Activated naive CD4-positive, alpha-beta T cell treated with anti-CD3 and anti-CD28 coated beads, Interleukin-2, amount 50 U/mL, for 24 hours (primary cell): ENCODE results near the gene ASIP.
"Not testable (repeated sequence)": the region's sequence is repeated elsewhere in the genome, so short reads cannot be mapped to it uniquely, and the experiment has no call there.

Source experiments
- H3K27ac Mint-ChIP-seq: one replicate; pipeline ENCODE4 v1.8.0; 2021; ENCODE audit warnings: mild to moderate bottlenecking, mixed read lengths
- H3K27me3 Mint-ChIP-seq: one replicate; pipeline ENCODE4 v1.8.0; 2021; ENCODE audit warnings: mixed read lengths
- H3K36me3 Mint-ChIP-seq: one replicate; pipeline ENCODE4 v1.8.0; 2021; ENCODE audit warnings: mixed read lengths
- H3K4me1 Mint-ChIP-seq: one replicate; pipeline ENCODE4 v1.8.0; 2021; ENCODE audit warnings: mixed read lengths
- H3K4me3 Mint-ChIP-seq: one replicate; pipeline ENCODE4 v1.8.0; 2021; ENCODE audit warnings: mild to moderate bottlenecking, mixed read lengths
- H3K9me3 Mint-ChIP-seq: one replicate; pipeline ENCODE4 v1.8.0; 2021; ENCODE audit warnings: mixed read lengths

ASIP gene

GRCh38 chr20:34293589-34293988 lies 52.4 kb downstream of the ASIP start:
- H3K27me3 Mint-ChIP-seq = no peaks in the 10 kb centered on the region
- no peak overlapping the region for H3K4me3 Mint-ChIP-seq
- H3K9me3 Mint-ChIP-seq = no peaks in the 10 kb centered on the region
- H3K27ac Mint-ChIP-seq = no peak overlapping the region
- no peaks in the 10 kb centered on the region for H3K4me1 Mint-ChIP-seq
- H3K36me3 Mint-ChIP-seq = peaks cover 23% of the 10 kb centered on the region

GRCh38 chr20:34294563-34294962 lies 53.3 kb downstream of the ASIP start:
- Mint-ChIP-seq H3K27ac (no peak overlapping the region), H3K27me3 (no peaks in the 10 kb centered on the region), H3K4me3 (no peak overlapping the region), H3K4me1 (no peaks in the 10 kb centered on the region), H3K9me3 (no peaks in the 10 kb centered on the region), H3K36me3 (peaks cover 23% of the 10 kb centered on the region)

GRCh38 chr20:34295284-34295683 lies 54.1 kb downstream of the ASIP start:
- Mint-ChIP-seq H3K36me3 (peaks cover 17% of the 10 kb centered on the region), H3K27ac (no peak overlapping the region), H3K4me3 (no peak overlapping the region), H3K9me3 (no peaks in the 10 kb centered on the region), H3K4me1 (no peaks in the 10 kb centered on the region), H3K27me3 (no peaks in the 10 kb centered on the region)

DNA sequence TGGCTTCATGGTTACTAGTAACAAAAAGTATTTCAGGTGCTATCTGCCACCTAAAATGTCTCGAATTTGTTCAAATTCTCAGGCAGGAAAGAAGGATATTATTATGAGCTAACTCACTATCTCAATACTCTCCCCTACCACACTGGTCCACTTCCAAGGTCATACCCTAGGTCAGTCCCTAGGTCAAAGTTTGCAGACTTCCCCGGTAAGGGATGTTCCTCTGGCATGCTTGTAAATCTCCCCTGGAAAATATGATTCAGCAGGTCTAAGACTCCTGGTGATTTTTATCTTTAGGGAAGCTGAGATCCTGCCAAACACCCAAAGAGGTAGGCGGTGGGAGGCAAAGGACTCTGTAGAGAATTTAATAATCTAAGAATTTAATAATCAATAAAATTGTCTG lies 55.2 kb downstream of the ASIP start:
- no peaks in the 10 kb centered on the region for H3K9me3 Mint-ChIP-seq
- peaks cover 2% of the 10 kb centered on the region for H3K4me1 Mint-ChIP-seq
- H3K36me3 Mint-ChIP-seq = peaks cover 12% of the 10 kb centered on the region
- H3K4me3 Mint-ChIP-seq = no peak overlapping the region
- H3K27ac Mint-ChIP-seq = no peak overlapping the region
- no peaks in the 10 kb centered on the region for H3K27me3 Mint-ChIP-seq

DNA sequence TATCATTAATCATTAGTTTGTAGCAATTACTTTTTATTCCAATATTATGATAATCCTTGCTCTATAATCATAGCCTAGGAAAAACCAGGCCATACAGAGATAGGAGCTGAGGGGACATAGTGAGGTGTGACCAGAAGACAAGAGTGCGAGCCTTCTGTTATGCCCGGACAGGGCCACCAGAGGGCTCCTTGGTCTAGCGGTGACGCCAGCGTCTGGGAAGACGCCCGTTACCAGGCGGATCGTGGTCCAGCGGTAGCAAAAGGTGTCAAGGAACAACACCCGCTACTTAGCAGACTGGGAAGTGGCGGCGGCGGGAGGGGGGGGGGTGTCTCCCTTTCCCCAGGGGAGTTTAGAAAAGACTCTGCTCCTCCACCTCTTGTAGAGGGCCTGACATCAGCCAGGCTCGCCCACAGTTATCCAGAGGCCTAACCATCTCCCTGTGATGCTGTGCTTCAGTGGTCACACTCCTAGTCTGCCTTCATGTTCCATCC lies 57.1 kb downstream of the ASIP start:
- H3K9me3 Mint-ChIP-seq, H3K36me3 Mint-ChIP-seq, H3K27ac Mint-ChIP-seq, H3K4me3 Mint-ChIP-seq, H3K27me3 Mint-ChIP-seq: not testable (repeated sequence)
- H3K4me1 Mint-ChIP-seq = peaks cover 10% of the 10 kb centered on the region

- peaks cover 12% of the 10 kb centered on the region for H3K4me1 Mint-ChIP-seq
- no peak overlapping the region for H3K4me3 Mint-ChIP-seq
- no peak overlapping the region for H3K27ac Mint-ChIP-seq
- no peaks in the 10 kb centered on the region for H3K9me3 Mint-ChIP-seq
- H3K27me3 Mint-ChIP-seq = no peaks in the 10 kb centered on the region
- peaks cover 3% of the 10 kb centered on the region for H3K36me3 Mint-ChIP-seq
Observed at GRCh38 chr20:34299556-34300255, 58.5 kb downstream of the ASIP start.

DNA sequence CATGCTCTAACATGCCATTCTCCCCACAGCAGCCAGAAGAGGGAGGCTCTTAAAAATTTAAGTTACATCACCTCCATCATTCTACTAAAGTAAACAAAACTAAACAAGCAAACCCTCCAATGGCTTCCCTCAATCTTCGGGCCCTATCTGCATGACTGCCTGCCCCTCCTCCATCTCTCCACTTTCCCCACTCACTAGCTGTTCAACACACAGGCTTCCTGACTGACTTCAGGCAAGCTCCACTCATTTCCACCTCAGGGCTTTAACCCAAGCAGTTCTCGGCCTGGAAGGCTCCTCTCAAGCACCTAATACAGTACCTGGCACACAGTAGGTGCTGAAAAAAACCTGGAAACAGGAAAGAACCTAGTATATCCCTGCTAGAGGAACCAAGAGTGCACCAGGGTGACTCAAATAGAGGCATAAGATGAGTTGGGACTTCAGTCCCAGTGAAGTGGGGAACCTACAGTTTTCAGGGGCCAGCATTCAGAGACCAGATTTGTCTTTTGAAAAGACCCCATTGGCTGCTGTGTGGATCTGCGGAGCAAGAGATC lies 59.1 kb downstream of the ASIP start:
- H3K4me1 Mint-ChIP-seq = peaks cover 12% of the 10 kb centered on the region
- H3K27ac Mint-ChIP-seq = no peak overlapping the region
- H3K9me3 Mint-ChIP-seq = no peaks in the 10 kb centered on the region
- H3K4me3 Mint-ChIP-seq = no peak overlapping the region
- peaks cover 3% of the 10 kb centered on the region for H3K36me3 Mint-ChIP-seq
- H3K27me3 Mint-ChIP-seq = no peaks in the 10 kb centered on the region

DNA sequence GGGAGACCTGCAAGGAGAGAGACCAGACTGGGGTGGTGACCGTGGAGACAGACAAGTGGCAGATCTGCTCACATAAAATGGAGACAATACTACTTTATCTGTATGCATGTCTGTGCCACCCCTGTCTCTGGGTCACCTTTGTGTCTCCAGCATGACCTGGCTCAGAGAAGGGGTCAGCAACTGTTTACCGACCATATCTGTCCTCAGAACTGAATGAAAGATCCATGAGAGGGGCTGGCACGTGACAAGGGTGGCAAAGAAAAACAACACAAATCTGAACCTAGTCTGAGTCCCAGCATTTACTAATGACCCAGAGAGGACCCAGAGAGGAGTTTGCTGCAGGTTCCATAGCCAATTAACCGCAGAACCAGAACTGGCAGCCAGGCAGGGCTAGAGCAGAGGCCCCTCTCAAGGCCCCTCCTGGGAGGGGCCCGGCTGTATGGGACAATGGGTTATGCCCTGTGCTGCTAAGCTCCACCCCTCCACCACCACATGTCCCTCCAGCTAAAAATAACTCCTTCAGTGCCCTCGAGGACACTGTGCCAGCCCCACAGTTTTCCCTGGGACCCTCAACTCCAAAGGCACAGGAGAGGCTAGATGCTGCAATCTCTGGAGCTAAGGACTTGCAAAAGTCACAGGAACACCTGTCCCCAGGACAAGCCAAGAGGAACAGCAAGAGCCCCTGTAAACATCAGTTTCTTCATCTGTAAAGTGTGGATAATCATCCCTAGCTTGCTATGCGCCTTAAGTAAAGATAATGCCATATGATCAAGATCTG lies 59.8 kb downstream of the ASIP start:
- H3K4me1 Mint-ChIP-seq = peaks cover 12% of the 10 kb centered on the region
- no peaks in the 10 kb centered on the region for H3K9me3 Mint-ChIP-seq
- peak overlapping the region; percentile 5 for H3K27ac Mint-ChIP-seq
- H3K4me3 Mint-ChIP-seq = peak overlapping the region; percentile 93
- H3K36me3 Mint-ChIP-seq = peaks cover 3% of the 10 kb centered on the region
- H3K27me3 Mint-ChIP-seq = no peaks in the 10 kb centered on the region

- no peaks in the 10 kb centered on the region for H3K9me3 Mint-ChIP-seq
- H3K4me3 Mint-ChIP-seq = peak overlapping the region; percentile 93
- H3K4me1 Mint-ChIP-seq = peaks cover 12% of the 10 kb centered on the region
- H3K27me3 Mint-ChIP-seq = no peaks in the 10 kb centered on the region
- H3K36me3 Mint-ChIP-seq = peaks cover 3% of the 10 kb centered on the region
- H3K27ac Mint-ChIP-seq = peak overlapping the region; percentile 91
Observed at GRCh38 chr20:34301587-34302311, 60.5 kb downstream of the ASIP start.

DNA sequence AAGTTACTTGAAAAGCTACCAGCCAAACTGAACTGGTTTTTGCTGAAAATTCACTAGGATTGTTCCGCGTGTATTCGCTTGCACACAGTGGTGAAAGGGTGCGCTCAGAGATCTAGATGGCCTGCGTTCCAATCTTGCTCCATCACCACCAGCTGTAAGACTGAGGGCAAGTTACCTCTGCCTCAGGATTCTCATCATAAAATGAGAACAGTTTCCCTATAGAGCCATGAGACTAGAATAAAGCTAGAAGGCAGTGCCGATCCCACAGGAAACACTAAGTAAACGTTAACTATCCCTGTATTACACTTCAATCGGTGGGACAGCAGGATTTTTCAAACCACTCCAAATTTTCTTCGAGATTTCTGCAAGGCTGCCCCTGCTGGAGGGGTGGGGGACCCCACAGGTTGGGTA lies 61.1 kb downstream of the ASIP start:
- Mint-ChIP-seq H3K4me1 (peaks cover 12% of the 10 kb centered on the region), H3K9me3 (no peaks in the 10 kb centered on the region), H3K27ac (peak overlapping the region; percentile 91), H3K36me3 (peaks cover 3% of the 10 kb centered on the region), H3K4me3 (peak overlapping the region; percentile 93), H3K27me3 (no peaks in the 10 kb centered on the region)

DNA sequence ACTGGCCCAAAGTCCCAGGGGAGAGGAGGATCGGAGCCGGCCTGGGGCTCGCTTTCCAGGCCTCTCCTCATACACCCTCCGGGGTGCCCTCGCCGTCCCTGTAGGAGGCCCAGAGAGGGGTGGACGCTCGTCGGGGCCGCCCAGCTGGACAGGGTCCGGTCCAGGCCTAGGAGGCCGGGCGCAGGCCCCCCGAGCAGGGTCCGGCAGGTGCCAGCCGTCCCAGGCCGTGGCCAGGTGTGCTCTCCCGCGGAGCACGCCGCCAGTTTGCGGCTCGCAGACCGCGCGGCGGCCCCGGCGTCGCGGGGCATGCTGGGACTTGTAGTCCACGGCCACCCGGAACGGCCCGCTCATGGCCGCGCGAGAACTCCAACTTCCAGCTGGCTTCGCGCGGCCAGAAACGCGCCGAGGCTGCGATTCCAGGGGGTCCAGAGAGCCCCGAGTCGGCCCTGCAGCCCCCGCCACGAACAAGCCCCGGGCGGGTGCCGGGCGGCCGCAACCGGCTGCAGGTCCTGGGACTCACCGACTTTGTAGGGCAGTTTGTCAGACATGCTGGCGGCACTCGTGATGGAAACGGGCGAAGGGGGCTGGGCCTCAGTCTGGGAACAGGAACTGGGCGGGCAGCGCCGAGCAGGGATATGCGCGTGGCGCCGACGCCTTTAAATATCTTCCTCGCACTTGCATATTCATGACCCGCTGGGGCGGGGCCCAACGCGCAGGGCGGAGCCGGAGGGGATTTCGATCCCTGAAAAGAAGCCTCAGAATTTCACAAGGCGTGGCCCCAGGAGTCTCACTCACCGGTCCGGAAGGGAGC lies 61.7 kb downstream of the ASIP start, which contains the start of gene AHCY:
AHCY (minus strand) TSS at position 633 of the 811 bp plus-strand sequence; CDS start at position 548, 85 bp downstream.
- H3K36me3 Mint-ChIP-seq = peaks cover 3% of the 10 kb centered on the region
- peaks cover 12% of the 10 kb centered on the region for H3K4me1 Mint-ChIP-seq
- H3K27ac Mint-ChIP-seq = peak within 1 kb of the TSS; percentile 95
- H3K27me3 Mint-ChIP-seq = no peaks in the 10 kb centered on the region
- no peaks in the 10 kb centered on the region for H3K9me3 Mint-ChIP-seq
- H3K4me3 Mint-ChIP-seq = peak within 1 kb of the TSS; percentile 93

DNA sequence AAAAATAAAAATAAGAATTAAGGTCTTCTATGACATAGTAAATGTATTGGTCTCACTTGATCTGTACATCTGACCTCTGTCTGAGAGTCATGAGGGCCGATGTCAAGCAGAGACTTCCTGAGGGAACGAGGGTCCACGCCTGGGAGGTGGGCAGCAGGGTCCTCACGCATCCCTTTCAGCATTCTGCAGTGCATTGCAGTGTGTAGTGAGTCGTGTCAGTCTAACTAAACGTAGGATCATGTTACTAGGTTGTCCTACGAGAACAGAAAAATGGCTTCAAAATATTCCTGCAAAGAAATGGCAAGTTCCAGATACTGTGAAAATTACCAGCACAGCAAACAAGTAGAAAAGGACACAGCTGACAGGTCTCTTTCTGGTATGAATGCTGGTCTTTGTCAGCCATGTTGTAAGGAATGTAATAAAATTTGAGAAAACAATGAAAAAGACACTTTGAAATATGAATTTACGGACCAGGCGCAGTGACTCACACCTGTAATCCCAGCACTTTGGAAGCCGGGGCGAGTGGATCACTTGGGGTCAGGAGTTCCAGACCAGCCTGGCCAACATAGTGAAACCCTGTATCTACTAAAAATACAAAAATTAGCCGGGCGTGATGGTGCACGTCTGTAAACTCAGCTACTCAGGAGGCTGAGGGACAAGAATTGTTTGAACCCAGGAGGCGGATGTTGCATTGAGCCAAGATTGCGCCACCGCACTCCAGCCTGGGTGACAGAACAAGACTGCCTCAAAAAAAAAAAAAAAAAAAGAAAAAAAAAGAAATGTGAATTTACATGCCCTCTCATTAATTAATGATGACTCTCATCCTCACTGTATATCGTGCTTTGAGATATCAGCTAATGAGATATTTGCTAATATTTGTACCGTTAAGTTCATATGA lies 64.4 kb downstream of the ASIP start:
- Mint-ChIP-seq H3K27ac (no peak overlapping the region), H3K4me1 (peaks cover 12% of the 10 kb centered on the region), H3K36me3 (peaks cover 3% of the 10 kb centered on the region), H3K9me3 (no peaks in the 10 kb centered on the region), H3K4me3 (no peak overlapping the region), H3K27me3 (no peaks in the 10 kb centered on the region)

DNA sequence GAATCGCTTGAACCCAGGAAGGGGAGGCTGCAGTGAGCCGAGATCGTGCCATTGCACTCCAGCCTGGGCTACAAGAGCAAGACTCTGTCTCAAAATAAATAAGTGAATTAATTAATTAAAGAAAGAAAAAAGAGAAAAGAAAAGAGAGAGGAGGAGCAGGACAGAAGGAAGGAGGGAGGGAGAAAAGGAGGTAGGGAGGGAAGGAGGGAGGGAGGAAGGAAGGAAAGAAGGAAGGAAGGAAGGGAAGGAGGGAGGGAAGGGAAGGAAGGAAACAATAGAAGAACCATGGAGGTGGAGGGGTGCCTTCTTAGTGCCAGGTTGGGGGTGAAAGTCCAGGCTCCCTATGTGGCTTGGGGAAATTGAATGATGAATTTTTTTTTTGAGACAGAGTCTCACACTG lies 68.5 kb downstream of the ASIP start:
- peaks cover 8% of the 10 kb centered on the region for H3K27me3 Mint-ChIP-seq
- H3K4me1 Mint-ChIP-seq = peaks cover 6% of the 10 kb centered on the region
- H3K4me3 Mint-ChIP-seq = no peak overlapping the region
- no peaks in the 10 kb centered on the region for H3K9me3 Mint-ChIP-seq
- H3K27ac Mint-ChIP-seq = no peak overlapping the region
- no peaks in the 10 kb centered on the region for H3K36me3 Mint-ChIP-seq

DNA sequence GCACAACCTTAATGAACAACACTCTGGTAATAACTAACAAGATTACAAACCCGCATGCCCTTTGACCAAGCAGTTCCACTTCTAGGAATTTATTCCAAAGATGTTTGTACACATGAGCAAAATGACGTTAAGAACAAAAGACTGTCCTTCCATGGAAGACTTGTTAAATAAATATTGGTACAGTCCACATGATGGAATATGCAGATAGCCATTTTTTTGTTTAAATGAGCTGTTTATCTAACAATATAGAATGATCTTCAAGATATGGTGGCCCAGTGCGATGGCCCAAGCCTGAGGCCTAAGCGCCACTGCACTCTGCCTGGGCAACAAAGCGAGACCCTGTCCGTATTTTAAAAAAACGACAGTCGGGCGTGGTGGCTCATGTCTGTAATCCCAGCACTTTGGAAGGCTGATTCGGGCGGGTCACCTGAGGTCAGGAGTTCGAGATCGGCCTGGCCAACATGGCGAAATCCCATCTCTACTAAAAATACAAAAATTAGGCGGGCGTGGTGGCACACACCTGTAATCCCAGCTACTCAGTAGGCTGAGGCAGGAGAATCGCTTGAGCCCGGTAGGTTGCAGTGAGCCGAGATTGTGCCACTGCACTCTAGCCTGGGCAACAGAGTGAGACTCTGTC lies 69.4 kb downstream of the ASIP start:
- H3K36me3 Mint-ChIP-seq = no peaks in the 10 kb centered on the region
- peaks cover 8% of the 10 kb centered on the region for H3K27me3 Mint-ChIP-seq
- no peak overlapping the region for H3K27ac Mint-ChIP-seq
- H3K4me1 Mint-ChIP-seq = peaks cover 6% of the 10 kb centered on the region
- H3K9me3 Mint-ChIP-seq = no peaks in the 10 kb centered on the region
- no peak overlapping the region for H3K4me3 Mint-ChIP-seq
